HG03520 (cell line): Measurements from ENCODE around the gene ANAPC16.
A peak's percentile ranks its signal among the peaks of the same experiment; 100 is the strongest.
"Not testable (repeated sequence)": the region's sequence is repeated elsewhere in the genome, so short reads cannot be mapped to it uniquely, and the experiment has no call there.

ENCODE experiments used
- ATAC-seq: cut with Tn5 transposase; IDR thresholded peaks from one replicate; pipeline ENCODE4 v1.9.1; 2021; ENCODE audit warnings: mild to moderate bottlenecking, moderate library complexity; ENCODE audit not compliant: unreplicated experiment

ANAPC16 gene

GRCh38 chr10:72242675-72243074 lies 26.9 kb downstream of the ANAPC16 start:
- no peak for ATAC-seq

DNA sequence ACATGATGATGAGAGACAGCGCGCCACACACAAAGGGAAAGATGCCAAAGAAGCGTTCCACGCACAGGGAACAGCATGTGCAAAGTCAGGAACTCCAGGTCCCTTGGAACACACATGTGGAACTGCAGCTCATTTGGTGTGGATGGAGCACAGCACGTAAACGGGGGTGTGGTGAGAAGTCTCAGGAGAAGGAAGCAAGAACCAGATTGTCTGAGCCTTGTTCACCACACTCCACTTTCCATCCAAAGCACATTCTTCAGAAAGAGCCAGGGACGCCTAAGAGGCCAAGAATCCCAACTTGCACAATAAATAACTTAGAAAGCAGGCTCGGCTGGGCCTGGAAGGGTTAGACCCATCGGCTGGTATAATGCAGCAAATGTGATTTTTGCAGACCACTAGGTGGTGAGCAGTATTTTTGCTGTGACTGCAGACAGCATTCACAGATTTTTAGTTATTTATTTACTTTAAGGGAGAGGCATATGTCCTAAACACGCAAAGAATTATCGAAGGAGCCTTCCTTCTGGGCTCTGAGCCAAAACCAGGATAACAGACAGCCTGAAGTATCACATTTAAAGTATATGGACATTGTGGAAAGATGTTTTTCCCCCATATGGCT lies 28.1 kb downstream of the ANAPC16 start:
- no peak for ATAC-seq

DNA sequence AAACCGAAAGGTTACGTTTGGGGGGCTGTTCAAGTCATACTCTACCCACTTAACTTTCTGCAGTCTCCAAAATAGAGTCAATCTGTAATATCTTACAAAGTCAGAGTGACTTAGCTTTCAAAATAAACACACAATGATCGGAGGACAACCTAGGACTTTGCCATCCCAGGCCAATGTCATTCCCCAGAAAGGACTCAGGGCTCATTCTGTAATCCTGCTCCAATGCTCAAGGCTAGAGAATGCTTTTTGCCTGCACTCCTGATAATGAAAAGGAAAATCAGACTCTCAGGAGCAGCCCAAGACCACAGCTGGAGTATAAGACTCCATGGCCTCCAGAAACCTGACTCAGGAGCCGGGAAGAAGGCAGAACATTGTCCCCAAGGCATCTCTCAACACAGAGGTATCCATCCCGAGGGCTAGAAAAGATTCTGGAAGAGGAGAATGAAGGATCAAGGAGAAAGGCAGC lies 28.8 kb downstream of the ANAPC16 start:
- no peak for ATAC-seq

DNA sequence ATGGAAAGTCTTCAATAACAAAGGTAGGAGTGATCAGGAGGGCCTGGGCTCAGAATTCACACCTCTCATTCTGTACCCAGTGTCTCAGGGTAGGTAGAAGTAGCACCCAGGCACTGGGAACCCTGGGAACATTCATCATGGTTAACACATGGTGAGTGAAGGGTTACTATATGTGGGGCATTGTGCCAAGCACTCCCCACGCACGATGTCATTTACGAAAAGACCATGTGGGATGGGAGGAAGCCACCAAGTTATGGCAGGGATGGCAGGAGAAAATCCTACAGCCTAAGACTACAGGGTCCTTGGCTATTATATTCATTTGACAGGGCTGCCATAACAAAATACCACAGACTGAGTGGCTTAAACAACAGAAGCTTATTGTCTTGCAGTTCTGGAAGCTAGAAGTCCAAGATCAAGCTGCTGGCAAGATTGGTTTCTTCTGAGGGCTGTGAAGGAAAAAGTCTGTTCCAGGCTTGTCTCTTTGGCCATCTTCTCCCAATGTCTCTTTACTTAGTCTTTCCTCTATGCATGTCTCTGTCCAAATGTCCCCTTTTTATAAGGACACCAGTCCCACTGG lies 30.2 kb downstream of the ANAPC16 start:
- ATAC-seq: no peak

DNA sequence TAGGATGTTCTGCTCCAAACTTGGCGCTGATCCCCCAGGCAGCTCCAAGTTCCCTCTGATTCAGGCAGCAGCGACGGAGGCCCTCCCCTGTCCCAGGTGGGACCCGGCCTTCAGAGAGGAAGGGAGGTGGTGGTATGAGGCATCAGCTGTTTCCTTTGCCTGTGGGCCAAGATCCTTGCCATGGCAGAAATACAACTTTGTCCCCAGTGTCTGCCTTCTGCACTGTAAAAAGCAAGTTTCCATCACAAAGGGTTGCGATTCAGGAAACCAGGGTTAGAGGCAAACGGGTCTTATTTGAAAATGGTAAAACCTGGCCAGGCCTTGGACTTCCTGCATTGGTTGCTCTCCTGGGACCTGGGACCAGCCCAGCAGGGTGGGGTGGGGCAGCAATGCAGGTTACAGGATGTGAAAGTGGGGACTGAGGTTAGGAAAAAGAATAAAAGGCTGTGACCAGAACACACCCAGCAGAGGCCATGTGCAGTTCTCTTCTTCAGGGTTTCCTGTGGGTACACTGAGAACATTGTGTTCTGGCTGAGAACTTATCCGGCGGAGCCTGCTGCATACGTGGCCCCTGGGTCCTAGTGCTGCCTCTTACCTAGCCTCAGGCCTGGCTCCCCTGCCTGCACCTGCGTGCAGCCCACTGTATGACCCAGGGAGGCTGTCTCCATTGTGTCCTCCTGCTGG lies 32.8 kb downstream of the ANAPC16 start:
- ATAC-seq: peak; percentile 87

DNA sequence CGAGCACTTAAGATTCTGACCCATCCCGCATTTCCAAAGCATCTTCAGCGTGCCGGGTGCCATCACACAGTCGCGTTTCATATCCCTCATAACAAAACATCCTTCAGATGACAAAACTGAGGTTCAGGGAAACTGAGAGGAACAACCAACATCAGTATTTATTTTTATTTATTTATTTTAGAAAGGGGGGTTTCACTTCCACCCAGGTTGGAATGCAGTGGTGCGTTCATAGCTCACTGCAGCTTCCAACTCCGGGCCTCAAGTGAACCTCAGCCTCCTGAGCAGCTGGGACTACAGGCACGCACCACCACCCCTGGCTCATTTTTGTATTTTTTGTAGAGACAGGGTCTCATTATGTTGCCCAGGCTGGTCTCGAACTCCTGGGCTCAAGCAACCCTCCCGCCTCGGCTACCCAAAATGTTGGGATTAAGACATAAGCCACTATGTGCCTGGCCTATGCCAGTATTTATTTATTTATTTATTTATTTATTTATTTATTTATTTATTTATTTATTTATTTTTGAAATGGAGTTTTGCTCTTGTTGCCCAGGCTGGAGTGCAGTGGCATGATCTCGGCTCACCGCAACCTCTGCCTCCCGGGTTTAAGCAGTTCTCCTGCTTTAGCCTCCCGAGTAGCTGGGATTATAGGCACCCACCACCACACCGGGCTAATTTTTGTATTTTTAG lies 33.5 kb downstream of the ANAPC16 start:
- ATAC-seq: not testable (repeated sequence)

DNA sequence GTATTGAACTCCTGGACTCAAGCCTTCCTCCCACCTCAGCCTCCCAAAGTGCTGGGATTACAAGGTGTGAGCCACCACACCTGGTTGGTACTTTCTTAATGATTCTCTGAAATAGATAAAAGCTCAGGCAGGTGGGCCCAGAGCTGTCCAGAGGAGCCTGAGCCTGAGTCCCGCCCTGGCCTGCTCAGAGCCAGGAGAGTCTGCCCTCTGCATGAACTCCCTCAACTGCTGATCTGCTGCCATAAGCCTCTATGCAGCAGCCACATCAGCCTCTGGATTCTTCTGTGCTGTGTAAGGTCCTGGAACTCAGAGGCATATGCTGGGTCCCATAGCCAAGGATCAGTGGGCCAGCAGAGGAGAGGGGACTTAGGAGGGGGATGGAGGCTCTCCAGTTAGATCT lies 34.9 kb downstream of the ANAPC16 start:
- no peak for ATAC-seq

GRCh38 chr10:72251635-72252034 lies 35.8 kb downstream of the ANAPC16 start:
- ATAC-seq: no peak

DNA sequence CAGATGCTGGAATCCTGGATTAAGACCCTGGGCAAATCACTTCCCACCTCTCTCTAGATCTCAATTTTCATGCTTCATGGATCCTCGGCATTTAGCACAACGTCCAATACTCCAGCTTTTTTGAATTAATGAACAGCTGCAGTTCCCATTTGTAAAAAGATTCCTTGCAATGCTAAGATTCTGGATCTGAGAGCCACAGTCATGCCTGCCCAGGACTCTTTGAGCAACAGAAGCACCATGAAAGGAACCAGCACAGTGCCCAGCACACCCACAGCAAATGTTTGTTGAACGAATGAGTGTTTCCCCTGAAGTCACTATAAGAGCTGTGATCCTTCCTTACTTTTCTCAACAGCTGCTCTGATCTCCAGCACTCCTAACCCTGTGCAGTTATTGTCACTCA lies 37.2 kb downstream of the ANAPC16 start:
- ATAC-seq: no peak

DNA sequence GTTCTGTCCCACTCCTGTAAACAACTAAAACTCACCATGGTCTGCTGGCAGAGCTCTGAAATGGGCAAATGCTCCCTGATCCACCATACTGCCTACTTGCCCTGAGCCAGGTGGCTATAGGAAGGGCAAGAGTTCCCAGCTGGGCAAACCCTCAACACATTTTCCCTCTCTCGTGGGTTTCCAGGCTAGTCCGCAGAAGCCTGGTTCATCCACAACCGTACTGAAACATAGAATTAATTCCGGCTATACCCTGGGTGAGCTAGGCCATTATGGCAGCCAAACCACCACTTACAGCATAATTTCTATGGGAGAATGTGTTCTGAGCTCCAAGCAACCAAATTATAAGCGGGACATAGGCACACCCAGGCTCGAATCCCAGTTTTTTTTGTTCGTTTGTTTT lies 37.8 kb downstream of the ANAPC16 start:
- ATAC-seq: no peak

GRCh38 chr10:72254813-72255568 lies 39.2 kb downstream of the ANAPC16 start:
- ATAC-seq: no peak

- ATAC-seq: no peak
These were observed 40.3 kb downstream of the ANAPC16 start for GRCh38 chr10:72255977-72256729.

DNA sequence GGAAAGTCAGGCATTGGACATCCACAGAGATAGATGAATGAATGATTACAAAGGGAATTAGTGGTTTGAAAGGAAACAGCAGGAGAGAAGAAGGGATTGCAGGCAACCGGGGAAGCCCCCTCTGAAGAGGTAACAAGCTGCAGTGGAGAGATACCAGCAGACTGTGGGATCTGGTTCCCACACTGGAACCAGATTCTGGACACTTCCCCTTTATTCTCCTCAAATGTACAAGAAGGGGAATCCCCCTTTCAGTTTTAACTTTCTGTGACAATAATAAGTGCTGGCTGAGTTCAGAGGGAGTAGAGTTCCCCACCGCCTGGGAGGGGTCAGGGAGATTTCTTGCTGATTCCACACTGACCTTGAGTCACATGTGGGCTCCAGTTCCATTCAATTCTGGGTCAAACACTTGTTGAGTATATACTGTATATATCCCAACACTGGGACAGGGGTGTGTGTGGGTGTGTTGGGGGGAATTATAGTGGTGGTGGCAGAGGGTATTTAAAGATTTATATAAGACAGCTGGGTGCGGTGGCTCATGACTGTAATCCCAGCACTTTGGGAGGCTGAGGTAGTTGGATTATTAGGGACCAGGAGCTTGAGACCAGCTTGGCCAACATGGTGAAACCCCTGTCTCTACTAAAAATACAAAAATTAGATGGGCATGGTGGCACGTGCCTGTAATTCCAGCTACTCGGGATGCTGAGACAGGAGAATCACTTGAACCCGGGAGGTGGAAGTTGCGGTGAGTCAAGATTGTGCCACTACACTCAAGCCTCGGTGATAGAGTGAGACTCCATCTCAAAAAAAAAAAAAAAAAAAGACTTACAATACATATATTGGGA lies 41.5 kb downstream of the ANAPC16 start:
- no peak for ATAC-seq

GRCh38 chr10:72258617-72259016 lies 42.8 kb downstream of the ANAPC16 start:
- ATAC-seq: no peak

- ATAC-seq: no peak
These were observed 43.9 kb downstream of the ANAPC16 start for GRCh38 chr10:72259491-72260238.

DNA sequence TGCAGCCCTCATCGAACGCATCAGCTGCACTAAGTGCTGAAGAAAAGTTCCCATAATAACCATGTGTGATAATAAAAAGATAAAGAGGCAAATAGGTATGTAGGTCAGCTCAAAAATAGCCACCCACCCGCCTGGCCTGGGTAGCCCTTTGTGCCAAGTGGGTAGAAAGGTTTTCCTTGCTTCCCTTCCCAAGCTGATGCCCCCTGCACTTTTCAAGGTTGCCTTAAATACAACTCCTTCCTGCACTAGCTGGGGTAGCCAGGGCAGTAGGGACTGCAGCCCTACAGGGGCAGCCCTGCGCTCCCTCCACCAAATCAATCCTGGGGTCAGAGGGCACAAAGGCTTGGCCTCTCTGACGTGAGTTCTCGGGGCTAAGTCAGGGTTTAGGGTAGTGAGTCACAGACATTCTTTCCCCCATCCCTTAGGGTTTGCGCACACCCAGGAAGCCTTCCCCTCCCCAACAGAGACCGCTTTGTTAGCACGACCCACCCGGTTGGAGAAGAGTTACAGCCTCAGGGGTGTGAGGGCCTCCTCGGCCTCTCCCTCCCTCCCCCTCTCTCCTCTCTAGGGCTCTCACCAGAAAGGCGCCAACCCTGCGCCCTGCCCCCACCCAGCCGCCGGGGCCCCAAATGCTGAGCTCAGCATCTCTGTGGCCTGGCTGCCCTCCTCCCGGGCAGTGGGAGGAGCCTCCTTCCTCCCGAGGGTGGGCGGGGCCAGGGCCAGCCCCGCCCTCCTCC lies 44.6 kb downstream of the ANAPC16 start:
- peak; percentile 56 for ATAC-seq

- ATAC-seq: peak; percentile 40
These were observed 45.4 kb downstream of the ANAPC16 start for GRCh38 chr10:72260976-72261783.
